NCI-H146 treated with DMSO at 0.1 percent for 48 hours (cell line): Measurements from ENCODE around the gene MRPL28.
A peak's percentile ranks its signal among the peaks of the same experiment; 100 is the strongest.
"Not testable (repeated sequence)": the region's sequence is repeated elsewhere in the genome, so short reads cannot be mapped to it uniquely, and the experiment has no call there.

ENCODE experiments used
- DNase-seq: peaks from one replicate; lab custom pipeline; 2025; ENCODE audit not compliant: unreplicated experiment; lab: John Stamatoyannopoulos, UW

Gene MRPL28

DNA sequence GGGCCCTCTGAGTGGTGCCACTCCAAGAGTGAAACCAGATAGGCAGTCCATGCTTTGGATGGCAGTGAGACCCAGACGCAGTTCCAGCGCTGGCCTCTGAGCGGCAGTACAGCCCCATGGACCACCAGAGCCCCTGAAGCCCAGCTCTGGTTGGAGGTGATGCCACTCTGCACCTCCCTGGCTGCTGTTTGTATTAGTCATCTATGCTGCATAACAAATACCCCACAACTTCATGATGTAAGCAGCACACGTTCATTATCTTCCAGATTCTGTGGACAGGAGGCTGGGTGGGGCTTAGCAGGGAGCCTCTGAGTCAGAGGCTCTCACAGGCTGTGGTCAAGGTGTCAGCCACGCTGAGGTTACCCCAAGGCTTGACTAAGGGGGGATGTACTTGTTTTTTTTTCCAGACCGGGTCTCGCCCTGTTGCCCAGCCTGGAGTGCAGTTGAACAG lies 21.6 kb upstream of the MRPL28 start:
- peak; percentile 29 for DNase-seq

DNA sequence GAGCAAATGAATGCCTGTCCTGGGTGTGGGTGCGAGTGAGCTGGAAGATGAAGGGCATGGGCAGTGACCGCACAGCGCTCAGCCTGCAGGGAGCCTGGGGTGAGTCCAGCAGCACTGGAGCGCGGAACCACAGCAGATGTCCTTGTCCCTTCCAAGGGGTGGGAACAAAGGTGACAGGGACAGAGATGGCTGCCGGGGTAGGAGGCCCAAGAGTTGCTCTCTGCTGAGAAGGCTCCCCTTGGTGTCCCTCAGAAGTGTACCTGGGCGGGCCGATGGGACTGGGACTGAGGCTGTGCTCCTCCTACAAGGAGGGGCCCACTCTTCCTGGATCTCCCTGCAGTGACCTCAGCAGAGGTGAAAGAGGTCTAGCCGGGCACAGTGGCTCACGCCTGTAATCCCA lies 19.0 kb upstream of the MRPL28 start:
- DNase-seq = no peak

DNA sequence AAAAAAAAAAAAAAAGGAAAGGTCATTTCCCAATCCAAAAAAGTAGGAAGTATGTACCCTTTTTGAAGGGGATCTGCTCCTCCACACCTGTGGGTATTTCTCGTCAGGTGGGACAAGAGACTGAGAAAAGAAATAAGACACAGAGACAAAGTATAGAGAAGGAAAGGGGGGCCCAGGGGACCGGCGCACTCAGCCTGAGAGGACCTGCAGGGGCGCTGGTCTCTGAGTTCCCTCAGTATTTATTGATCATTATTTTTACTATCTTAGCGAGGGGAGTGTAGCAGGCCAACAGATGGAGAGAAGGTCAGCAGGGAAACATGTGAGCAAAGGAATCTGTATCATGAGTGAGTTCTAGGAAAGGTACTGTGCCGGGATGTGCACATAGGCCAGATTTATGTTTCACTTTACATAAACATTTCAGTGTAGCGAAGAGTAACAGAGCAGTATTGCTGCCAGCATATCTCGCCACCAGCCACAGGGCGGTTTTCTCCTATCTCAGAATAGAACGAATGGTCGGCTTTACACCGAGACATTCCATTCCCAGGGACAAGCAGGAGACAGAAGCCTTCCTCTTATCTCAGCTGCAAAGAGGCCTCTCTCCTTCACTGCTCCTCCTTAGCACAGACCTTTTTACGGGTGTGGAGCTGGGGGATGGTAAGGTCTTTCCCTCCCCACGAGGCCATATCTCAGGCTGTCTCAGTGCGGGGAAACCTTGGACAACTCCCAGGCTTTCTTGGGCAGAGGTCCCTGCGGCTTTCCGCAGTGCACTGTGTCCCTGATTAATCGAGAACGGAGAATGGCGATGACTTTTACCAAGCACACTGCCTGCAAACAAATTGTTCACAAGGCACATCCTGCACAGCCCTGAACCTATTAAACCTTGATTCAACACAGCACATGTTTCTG lies 17.7 kb upstream of the MRPL28 start:
- DNase-seq = not testable (repeated sequence)

DNA sequence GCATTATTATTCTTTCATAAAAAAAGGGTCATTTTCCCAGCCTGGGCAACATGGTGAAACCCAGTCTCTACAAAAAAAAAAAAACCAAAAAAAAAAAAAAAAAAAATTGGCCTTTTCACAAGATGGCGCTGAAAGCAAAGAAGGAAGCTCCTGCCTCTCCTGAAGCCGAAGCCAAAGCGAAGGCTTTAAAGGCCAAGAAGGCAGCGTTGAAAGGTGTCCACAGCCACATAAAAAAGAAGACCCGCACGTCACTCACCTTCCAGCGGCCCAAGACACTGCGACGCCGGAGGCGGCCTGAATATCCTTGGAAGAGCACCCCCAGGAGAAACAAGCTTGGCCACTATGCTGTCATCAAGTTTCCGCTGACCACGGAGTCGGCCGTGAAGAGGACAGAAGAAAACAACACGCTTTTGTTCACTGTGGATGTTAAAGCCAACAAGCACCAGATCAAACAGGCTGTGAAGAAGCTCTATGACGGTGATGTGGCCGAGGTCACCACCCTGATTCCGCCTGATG lies 16.4 kb upstream of the MRPL28 start:
- DNase-seq = no peak

DNA sequence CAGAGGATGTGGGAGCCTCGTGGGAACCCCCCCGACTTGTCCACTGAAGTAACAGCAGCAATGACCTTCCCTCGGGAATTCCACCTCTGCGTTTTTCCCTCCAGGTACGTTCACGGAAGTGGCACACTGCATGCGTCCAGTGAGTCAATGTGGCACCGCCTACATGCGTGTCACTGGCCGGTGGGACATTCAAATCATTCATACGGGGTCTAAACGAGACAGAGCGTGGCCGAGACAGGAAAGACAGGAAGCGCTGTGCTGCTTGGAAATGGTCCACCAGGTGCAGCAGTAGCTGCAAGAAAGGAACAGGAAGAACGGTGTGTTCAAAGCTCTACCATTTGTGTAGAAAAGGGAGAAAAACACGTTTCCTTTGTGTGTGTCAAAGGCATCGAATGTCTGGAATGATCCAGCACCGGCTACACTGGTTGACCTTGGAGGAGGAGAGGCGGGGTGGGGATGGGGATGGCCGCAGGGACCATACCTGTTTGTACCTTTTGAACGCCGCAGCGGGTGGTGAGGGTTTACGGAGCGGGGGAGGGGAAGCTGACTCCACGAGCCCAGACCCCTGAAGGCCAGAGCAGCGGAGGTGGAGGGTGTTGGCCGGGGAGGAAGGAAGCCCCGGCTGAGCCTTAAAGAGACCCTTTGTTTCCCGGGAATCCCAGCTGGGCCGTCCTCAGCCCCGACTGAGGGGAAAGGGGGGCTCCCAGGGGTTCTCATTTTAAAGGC lies 13.2 kb upstream of the MRPL28 start:
- no peak for DNase-seq

DNA sequence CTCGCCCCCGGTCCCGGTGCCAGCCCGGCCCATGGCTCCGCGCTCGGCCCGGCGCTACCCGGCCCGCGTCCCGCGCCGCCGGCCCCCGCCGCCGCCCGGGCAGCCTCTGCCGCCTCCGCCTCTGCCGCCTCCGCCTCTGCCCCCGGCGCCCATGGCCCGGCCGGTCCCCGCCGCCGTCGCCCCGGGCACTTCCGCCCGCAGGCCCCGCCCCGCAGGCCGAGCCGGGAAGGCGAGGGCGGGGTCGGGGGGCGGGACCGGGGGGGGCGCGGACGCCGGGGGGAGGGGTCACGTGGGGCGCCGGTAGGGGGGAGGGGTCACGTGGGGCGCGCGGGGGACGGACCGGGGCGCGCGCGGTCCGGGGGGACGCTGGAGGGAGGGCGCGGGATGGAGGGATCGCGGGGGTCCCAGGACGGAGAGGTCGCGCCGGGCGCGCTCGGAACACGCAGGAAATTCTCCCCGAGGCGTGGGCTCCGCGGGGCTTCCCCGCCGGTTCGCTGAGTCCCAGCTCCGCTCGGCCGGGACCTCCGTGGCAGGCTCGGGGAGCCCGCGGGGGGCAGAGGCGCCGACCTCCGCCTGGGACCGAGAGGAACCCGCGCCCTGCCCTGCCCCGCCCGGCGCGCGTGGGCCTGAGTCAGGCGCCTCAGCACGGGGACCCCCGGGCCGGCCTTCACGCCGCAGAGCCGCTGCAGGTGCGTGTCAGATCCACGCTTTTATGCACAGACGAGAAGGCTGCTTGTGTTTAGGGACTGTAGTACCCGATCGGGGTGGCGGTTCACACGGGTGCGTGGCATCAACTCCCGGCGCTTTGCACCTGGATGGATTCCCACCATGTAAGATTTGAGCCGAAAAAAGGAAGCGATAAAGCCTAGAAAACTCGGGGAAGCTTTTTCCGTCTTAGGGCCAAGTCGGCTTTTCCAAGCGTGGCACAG lies 11.7 kb upstream of the MRPL28 start, which contains the start of gene PGAP6:
Gene PGAP6 (minus strand): TSS at position 190 of the 929 bp plus-strand sequence. CDS start 157 bp downstream, at position 33.
- DNase-seq = no peak

DNA sequence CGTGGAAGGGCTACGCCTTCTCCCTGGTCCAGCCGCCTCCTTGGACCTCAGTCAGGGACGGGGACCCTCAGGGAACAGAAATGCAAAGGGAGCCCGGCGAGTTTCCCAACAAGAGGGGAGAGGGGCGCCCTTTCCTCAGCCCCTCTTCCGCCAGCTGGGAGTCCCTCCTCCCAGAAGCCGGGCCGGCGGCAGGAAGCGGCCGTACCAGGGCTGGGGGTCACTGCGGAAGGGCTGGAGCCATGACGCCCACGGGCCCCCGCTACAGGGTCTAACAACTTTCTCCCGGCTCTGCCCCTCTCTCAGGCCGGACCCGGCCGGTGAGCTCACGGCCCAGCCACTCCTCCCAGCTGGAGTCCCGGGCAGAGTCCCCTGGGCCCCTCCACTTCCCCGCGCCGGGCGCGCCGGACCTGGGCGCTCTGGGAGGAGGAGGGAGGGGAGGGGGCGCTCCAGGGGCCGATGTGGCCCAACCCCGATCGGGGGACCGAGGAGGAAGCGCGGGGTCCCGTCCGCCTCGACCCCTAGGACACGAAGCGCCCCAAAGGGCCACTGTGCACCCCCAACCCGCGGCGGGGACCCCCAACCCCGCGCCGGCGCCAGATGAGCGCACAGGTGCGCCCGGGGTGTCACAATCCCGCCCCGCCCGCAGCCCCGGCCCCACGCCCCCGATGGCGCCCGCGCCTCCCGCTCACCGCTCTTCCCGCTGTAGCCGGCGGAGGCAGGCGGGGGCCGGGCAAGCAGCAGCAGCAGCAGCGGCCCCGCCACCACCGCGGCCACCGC lies 10.9 kb upstream of the MRPL28 start:
- no peak for DNase-seq

DNA sequence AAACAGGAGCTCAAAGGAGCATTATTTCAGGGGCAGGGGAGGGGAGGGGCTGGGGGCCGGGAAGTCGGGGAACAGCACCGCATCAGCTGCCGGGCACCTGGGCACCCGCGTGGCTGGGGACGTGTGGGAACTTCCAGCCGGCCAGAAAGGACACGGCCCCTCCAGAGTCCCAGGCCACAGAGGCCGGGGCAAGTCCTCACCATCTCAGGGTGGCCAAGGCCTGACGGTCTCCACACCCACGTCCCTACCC lies 10.3 kb upstream of the MRPL28 start:
- no peak for DNase-seq

DNA sequence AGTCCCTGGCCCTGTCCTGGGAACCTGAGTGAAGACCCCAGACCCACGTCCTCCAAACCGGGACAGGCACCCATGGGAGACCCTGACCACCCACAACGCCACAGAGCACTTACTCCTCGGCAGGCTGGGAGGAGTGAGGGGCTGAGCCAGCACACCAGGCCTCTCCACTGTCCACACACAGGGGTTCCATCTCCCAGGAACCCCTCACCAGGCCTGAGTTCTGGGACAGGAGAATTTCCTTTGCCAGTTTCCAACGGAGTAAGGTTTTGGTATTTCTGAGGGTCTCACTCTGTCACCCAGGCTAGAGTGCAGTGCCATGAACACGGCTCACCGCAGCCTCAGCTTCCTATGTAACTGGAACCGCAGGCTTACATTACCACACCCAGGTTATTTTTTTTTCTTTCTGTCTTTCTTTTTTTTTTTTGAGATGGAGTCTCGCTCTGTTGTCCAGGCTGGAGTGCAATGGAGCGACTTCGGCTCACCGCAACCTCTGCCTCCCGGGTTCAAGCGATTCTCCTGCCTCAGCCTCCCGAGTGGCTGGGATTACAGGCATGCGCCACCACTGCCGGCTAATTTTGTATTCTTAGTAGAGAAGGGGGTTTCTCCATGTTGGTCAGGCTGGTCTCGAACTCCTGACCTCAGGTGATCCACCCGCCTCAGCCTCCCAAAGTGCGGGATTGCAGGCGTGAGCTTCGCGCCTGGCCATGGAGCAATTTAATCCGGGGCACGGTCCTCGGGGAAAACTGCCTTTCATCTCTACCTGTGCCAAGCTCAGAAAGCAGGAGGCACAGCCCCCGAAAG lies 9.8 kb upstream of the MRPL28 start:
- no peak for DNase-seq

DNA sequence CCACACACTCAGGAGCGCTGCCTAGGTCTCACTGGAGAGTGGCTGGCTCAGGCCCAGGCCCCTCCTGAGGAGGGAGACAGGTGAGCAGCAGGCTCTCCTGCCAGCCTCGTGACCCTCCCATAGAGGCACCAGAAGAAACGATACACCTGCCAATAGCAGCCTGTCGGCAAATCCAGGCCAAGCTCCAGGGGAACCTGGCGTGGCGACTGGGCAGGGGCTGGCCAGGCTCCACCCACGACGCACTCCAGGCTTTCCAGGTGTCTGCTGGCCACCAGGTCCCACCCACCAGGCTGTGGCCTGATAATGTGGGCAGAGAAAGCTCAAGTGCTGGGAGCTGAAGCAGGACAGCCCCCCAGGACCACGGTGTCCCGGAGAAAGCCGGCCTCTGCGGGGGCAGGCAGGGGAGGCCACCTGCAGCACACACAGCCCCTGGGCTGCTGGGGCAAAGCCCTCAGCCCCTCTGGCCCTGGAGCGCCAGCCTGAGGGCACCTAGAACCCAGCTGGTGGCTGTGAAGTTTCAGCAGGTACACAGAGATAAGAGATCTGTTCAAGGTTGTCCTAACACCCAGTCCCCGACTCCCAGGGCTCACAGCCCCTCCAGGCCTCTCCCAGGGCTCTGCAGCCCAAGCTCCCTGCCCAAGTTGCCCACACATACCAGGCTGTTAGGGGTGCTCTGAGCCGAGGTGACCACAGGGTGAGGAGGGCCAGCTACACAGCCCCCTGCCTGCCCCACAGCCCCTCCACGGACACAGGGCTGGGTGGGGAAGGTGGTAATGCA lies 9.0 kb upstream of the MRPL28 start:
- DNase-seq = peak; percentile 95

DNA sequence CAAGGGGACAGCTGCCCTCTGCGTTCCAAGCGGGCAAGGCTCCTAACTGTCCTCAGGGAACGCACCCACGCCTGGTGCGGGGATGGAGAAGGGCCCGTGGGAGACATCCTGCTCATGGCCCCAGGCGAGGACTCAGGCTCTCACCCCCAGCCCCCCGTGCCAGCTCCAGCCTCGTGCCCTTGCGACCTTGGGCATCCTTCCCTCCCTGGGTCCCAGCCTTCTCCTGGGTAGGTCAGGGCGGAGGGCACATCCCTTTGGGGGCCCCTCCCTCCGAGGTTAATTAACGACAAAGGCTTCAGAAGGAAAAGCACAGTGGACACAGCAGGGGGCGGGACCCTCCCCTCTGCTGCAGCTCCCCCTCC lies 8.5 kb upstream of the MRPL28 start:
- DNase-seq = no peak

DNA sequence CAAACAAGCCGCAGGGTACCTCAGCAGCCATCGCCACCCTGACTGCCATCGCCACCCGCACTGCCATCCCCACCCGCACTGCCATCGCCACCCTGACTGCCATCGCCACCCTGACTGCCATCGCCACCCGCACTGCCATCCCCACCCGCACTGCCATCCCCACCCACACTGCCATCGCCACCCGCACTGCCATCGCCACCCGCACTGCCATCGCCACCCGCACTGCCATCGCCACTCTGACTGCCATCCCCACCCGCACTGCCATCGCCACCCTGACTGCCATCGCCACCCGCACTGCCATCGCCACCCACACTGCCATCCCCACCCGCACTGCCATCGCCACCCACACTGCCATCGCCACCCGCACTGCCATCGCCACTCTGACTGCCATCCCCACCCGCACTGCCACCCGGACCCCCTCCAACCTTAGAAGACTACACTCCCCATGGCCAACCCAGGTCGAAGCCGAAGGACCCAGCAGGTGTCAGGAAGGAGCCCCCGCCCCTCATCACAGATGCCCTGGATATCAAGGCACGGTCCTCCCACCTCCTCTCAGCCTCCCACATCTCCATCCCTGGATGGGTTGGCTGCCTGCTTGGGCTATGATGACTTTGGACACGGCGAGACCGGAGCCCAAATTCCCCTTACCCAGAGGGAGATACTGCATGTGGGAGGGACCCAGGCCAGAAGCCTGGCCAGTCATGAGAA lies 7.9 kb upstream of the MRPL28 start:
- DNase-seq = not testable (repeated sequence)

DNA sequence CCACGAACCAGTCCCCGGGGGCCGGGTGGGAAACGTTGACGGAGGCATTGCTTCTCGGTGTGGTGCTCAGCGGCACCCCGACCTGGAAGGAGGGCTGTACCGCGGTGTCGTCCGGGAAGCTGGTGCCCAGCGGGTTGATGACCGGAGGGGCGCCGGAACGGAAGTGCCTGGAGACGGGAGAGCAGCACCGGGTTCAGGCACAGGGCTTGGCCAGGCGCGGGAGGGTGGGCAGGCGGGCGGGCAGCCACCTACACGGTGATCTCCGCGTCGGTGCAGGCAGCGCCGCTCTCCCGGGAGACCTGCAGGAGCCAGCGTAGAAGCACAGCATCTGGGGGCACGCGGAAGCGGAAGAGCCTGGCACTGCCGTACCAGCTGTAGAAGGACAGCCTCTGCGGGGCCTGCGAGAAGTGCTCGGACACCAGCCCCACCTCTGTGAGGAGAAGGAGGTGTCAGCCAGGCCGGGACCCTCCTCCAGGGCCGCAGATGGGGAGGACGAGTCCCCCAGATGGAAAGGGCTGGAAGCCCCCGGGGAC lies 7.1 kb upstream of the MRPL28 start:
- DNase-seq = no peak

DNA sequence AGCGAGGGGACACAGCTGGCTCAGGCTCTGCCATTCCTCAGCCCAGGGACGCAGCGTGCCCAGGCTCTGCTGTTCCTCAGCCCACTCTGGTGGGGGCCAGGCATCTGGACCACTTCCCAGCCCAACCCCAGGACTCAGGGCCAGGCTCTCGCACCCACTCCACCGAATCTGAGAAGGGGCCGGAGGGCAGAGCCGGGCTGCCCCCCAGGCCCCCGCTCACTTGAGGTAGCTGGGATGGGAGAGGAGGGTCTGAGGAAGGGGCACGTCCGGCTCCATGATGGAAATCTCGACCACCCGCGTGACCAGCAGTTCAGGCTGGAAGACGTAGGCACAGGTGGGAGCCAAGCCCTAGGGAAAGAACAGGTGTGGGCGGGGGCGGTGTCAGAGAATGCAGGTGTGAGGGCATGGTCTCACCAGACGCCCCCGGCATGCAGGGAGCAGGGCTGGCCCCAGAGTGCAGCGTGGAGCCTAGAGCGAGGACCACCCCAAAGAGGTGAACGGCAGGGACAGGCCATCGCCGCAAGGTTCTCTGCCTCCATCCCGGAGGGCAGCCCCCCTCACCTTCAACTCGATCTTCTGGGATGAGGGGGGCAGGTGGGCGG lies 6.6 kb upstream of the MRPL28 start:
- DNase-seq = no peak

DNA sequence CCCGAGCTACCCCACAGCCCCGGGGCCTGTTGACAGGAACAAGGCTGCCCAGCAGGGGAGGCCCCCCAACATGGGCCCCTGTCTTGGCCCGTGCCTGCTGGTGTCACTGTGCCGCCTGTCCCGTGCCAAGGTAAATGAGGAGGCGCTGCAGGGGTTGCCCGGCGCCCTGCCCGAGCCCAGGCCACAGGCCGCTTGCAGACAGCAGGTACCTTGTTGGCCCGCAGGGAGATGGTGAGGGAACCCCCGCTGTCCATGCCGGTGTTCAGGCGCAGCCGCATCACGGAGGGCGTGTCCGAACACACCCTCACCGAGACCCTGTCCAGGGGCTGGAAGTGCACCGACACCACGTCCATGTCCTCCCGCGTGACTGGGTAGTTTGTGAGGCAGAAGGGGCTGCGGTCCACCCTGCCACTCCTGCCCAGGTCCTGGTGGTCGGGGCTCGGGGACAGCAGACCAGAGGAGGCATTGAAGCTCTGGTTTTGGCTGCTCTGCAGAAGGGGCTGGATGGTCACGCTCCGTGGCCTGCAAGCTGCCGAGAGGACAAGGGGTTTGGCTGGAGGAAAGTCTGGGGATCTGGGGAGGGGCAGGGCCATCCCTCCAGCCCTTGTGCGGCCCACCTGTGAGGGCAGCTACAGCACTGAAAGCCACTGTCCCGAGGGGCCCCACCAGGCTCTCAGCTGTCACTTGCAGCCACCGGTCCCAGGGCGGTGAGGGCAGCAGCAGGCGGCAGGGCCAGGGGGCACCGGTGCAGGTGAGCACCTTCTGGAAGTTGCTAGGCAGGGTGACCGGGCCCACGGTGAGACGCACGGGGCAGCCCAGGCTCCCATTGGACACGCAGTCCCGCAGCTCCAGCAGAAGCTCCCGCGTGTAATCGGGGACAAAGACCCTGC lies 5.8 kb upstream of the MRPL28 start:
- DNase-seq = no peak

DNA sequence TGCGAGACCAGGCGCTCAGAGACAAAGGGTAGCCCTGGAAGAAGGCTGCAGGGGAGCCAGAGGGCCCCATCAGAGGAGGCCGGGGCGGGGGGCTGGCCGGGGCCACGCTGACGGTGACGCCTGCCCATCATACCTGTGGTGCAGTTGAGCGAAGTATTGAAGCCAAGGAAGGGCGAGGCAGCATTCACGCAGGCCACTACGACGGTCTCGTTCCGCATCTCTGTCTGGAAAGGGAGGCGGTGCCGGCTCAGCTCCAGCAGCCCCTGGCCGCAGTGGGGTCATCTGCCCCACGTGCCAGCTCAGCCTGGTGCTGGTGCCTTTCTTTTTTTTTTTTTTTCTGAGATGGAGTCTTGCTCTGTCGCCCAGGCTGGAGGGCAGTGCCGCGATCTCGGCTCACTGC lies 4.9 kb upstream of the MRPL28 start:
- no peak for DNase-seq

DNA sequence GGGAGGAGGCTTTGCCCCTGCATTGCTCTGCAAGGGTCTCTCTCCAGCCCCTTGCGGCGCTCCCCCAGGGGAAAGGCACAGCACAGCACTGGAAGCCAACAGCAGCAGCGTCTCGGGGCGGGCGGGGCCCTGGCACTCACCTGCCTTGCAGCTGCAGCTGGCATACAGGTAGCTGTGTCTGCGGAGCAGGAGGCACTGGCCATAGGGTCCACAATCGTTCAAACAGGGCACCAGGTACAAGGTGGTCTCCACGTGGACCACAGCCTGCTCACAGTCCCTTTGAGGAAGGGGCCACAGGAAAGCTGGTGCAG lies 4.2 kb upstream of the MRPL28 start:
- DNase-seq = no peak
